GM19372 (cell line): ENCODE data around the gene ZDHHC17.

Experiments
- ATAC-seq: cut with Tn5 transposase; IDR thresholded peaks from one replicate; pipeline ENCODE4 v1.9.1; 2021; ENCODE audit warnings: mild to moderate bottlenecking, low read depth, moderate library complexity; ENCODE audit not compliant: unreplicated experiment

Gene ZDHHC17

DNA sequence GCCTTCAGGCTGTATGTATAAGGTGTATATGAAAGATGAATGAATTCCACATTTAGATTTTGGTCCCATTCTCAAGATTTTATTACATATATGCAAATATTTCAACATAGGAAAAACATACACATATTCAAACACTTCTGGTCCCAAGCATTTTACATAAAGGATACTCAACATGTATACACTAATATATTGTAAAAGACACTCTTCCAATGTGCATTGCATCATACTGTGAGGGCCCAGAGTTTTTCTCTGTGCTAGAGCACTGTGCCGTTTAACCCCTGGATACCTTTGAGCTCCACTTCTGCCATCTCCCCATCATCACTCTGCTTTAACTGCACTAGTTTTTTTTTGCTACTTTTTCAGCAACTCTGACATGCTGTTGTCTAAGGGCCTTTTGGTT, 48.1 kb downstream of the ZDHHC17 start:
- no peak for ATAC-seq

DNA sequence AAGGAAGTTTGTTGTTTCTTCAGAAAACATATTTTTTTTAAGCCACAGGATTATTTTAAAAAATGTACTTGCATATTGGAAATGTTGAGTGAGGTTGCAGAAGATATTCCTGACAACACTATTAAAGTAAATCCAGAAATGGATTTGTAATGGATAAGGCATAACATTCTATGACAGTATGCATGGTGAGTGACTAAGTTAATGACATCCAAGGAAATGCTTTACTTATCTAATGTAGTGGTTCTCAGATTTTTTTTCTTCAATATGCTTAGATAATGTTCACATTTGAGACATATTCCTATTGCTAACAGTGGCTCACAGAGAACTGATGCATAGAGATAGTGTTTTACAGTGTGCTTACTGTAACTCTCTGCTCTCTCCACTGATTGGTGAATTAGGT, 49.4 kb downstream of the ZDHHC17 start:
- ATAC-seq: no peak

DNA sequence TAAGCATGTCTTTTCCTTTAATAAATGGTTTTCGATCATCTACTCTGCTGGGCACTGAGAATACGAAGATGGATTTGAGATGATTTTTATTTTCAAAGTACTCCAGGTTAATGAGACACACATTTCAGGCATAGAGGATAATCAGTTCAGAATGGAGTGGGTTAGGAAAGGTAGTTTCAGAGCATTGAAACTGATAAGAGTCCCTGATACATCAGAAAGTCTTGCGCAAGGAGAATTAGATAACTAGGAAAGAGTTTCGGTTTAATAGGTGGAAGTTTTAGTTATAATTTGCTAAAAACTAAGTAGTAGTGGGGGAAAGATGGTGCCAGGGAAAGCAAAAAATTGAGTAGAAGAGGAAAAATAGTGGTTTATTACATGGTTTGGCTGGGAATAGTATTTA, 50.1 kb downstream of the ZDHHC17 start:
- no peak for ATAC-seq

GRCh38 chr12:76820888-76821482, 57.1 kb downstream of the ZDHHC17 start:
- ATAC-seq: no peak

- no peak for ATAC-seq
Measured at GRCh38 chr12:76830436-76830835, 66.5 kb downstream of the ZDHHC17 start.

GRCh38 chr12:76836633-76837032, 72.7 kb downstream of the ZDHHC17 start:
- ATAC-seq: no peak

DNA sequence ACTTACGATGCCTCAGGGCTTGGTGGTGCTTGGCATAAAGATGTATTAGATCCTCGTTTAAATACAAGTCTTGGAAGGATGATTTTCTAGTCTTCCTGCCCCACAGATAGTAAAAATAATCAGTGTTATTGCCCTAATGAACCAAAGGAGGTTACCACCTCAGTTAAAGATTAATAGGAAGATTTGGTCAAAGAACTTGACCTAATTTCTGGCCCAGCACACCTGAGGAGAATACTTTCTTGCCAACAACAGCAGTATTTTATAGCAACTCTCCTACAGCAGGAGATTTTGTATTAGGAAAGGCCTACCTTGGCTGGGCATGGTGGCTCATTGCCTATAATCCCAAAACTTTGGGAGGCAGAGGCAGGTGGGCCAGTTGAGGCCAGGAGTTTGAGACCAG, 83.3 kb downstream of the ZDHHC17 start:
- no peak for ATAC-seq

- ATAC-seq: no peak
Measured at GRCh38 chr12:76848132-76848531, 84.2 kb downstream of the ZDHHC17 start.

GRCh38 chr12:76852106-76852505, 88.2 kb downstream of the ZDHHC17 start:
- no peak for ATAC-seq

- no peak for ATAC-seq
Measured at GRCh38 chr12:76855271-76855670, 91.4 kb downstream of the ZDHHC17 start.

DNA sequence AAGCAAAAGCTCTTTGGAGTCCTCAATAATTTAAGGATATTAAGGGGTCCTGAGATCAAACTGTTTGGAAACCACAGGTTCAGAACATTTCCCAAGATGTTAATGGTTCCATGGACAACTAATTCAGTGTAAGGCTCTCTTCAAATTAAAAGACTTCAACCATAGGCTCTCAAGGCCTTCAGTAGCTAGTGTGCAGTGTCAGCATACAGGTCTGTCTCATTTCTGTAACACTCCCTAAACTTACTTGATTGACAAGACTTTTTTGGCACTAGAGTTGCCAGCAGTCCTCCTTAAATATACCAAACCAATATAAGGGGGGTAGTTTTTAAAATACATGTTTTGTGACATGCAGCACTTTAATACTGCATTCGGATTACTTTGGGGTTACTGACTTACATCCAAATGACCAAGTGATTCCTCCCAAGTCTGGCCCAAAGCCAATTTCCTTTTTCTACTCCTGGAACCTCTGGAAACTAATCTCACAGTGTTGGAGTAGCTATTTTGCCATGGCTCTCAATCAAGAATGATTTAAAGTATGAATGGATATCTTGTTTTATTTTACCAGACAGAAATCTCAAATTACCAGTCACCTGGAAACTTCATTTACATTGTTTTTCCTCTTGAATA, 92.2 kb downstream of the ZDHHC17 start:
- ATAC-seq: no peak

- ATAC-seq: no peak
Measured at GRCh38 chr12:76859611-76860010, 95.7 kb downstream of the ZDHHC17 start.

- no peak for ATAC-seq
Measured at GRCh38 chr12:76860256-76860655, 96.3 kb downstream of the ZDHHC17 start.

DNA sequence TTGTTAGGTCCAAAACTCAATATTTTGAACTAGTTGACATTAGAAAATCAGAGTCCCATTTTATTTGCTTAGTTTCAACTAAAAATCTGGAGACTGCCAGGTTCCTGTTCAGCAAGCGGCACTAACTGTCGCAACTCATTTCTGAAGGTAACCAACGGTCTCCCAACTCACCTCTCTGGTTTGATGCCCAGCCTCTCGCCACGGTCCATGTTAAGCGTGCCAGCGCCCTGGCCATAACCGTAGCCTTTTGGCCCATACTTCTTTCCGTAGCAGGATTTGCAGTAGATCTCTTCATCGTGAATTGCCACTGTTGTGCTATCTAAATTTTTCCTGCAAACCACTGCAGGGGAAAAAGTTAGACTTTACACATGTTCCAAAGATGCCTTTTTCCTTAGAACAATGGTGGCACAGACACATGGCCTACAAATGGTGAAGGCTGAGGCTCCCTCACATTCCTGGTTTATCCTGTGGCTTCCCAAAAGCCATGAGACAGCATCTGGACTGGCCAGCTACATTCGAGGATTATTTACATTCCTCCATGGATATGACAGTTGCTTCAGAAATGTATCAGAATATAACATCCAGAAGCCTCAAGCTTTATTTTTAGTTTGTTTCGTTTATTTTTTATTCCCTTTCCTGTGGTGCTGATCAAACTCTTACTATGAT, 99.2 kb downstream of the ZDHHC17 start:
- ATAC-seq: no peak

- no peak for ATAC-seq
Measured at GRCh38 chr12:76863837-76864236, 99.9 kb downstream of the ZDHHC17 start.

GRCh38 chr12:76864791-76865400, 101.0 kb downstream of the ZDHHC17 start:
- peak; percentile 76 for ATAC-seq

DNA sequence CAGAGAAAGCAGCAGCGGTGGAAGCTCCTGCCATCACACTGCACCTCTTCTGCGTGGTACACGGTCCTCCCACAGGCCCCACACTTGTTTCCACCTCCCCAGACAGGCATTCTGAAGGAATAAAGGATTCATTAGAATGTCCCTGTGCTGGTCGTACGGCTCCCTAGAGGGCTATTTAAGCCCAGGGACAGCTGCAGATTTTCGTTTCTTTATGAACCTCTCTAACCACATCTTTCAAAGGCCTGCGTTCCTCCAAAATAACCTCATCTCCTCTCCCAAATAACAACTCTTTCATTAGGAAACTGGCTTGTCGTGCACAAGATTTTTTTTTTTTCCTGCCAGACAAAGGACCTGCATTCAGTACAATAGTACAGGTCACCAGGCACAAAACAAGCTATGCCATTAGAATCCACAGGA, 102.2 kb downstream of the ZDHHC17 start:
- ATAC-seq: no peak

DNA sequence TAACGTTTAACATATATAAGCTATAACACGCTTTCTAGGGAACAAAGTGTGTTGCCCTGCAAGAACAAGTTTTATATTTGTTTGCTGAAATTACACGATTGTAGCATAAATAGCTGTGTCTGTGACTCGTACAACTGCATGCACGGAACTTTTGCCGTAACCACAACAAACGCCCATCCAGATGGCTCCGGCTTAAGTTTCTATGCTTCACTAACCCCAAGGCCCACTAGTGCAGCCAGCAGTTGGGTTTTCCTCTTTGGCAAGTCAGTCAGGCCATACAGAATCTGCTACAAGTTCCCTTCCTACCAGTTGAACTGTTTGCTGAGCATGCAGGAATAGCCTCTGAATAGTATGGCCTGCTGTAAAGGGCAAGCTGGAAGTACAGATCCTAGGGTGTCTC, 102.8 kb downstream of the ZDHHC17 start:
- no peak for ATAC-seq

- ATAC-seq: no peak
Measured at GRCh38 chr12:76871082-76871481, 107.2 kb downstream of the ZDHHC17 start.

GRCh38 chr12:76871742-76872141, 107.8 kb downstream of the ZDHHC17 start:
- no peak for ATAC-seq

DNA sequence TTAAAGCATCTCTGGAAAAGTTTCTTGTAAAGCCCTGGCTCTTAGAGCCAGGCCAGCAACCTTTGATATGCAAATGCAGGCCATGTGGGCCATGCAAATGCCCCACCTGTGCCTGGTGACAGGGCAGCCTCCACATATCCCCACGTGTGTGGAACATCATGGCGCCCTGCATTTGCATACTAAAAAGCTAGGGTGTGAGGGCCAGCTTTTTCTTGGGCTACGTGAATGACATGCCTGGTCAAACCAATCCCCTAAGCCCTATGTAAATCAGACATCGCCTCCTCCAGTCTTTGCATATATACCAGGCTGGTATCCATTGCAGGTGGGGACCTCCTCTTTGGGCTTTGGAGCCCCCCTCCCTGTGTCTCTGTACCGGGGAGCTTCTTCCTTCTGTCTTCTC, 108.5 kb downstream of the ZDHHC17 start:
- no peak for ATAC-seq

DNA sequence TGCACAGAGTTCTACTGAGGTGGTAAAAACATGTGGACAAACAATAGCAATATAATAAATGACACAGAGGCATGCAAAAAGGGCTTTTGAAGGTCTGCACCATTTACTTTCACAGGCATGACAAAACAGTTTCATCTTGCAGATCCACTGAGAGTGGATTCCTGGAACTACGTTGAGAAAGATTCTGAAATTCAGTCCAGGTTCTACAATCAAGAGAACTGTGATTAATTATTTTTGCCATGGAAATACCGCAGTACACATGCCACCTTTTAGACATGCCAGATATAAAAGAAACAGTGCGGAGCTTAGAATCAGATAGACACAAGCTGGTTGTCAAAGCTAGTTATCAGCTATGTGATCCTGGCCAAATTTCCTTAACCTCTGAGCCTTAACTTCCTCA, 110.1 kb downstream of the ZDHHC17 start:
- ATAC-seq: no peak
